GM21737 (cell line): ENCODE data around the gene TIGAR.

ENCODE experiments used
- ATAC-seq: cut with Tn5 transposase; IDR thresholded peaks from one replicate; pipeline ENCODE4 v1.9.1; 2021; ENCODE audit warnings: mild to moderate bottlenecking, moderate library complexity; ENCODE audit not compliant: unreplicated experiment

The TIGAR gene

GRCh38 chr12:4320853-4321701, at the start of gene TIGAR:
Gene TIGAR (plus strand): TSS chr12:4321213. CDS start chr12:4321272, 59 bp downstream.
- peak; percentile 95 for ATAC-seq

GRCh38 chr12:4271717-4272423, 49.1 kb upstream of the TIGAR start:
- no peak for ATAC-seq

- ATAC-seq = no peak
These were observed 48.4 kb upstream of the TIGAR start for GRCh38 chr12:4272424-4273272.

GRCh38 chr12:4273273-4273651, 47.8 kb upstream of the TIGAR start:
- ATAC-seq = no peak

- ATAC-seq = peak; percentile 35
These were observed 47.2 kb upstream of the TIGAR start, which contains the start of gene CCND2 for GRCh38 chr12:4273652-4274395. Gene CCND2 (plus strand): TSS chr12:4273762. CDS start chr12:4274041, 279 bp downstream.

- no peak for ATAC-seq
These were observed 46.5 kb upstream of the TIGAR start for GRCh38 chr12:4274396-4275015.

GRCh38 chr12:4275016-4275869, 45.8 kb upstream of the TIGAR start:
- ATAC-seq = no peak

GRCh38 chr12:4275870-4276301, 45.1 kb upstream of the TIGAR start:
- no peak for ATAC-seq

- ATAC-seq = no peak
These were observed 44.3 kb upstream of the TIGAR start for GRCh38 chr12:4276524-4277204.

- no peak for ATAC-seq
These were observed 43.8 kb upstream of the TIGAR start for GRCh38 chr12:4277205-4277543.

- no peak for ATAC-seq
These were observed 43.2 kb upstream of the TIGAR start for GRCh38 chr12:4277857-4278256.

- no peak for ATAC-seq
These were observed 42.5 kb upstream of the TIGAR start for GRCh38 chr12:4278329-4279197.

- no peak for ATAC-seq
These were observed 41.8 kb upstream of the TIGAR start for GRCh38 chr12:4279198-4279690.

- no peak for ATAC-seq
These were observed 40.5 kb upstream of the TIGAR start for GRCh38 chr12:4280351-4281163.

- ATAC-seq = no peak
These were observed 39.8 kb upstream of the TIGAR start for GRCh38 chr12:4281173-4281654.

- no peak for ATAC-seq
These were observed 38.7 kb upstream of the TIGAR start for GRCh38 chr12:4282103-4282891.
